SH-SY5Y (cell line): ENCODE results near the gene PEX16.

Experiments
- GATA2 ChIP-seq: IDR thresholded peaks from 2 replicates; pipeline ENCODE4 v1.6.1; 2011; ENCODE audit warnings: mild to moderate bottlenecking, low read depth, low read length
- GATA3 ChIP-seq: IDR thresholded peaks from 2 replicates; pipeline ENCODE4 v1.6.1; 2011; ENCODE audit warnings: low read depth, mild to moderate bottlenecking, low read length, moderate library complexity

The PEX16 gene

DNA sequence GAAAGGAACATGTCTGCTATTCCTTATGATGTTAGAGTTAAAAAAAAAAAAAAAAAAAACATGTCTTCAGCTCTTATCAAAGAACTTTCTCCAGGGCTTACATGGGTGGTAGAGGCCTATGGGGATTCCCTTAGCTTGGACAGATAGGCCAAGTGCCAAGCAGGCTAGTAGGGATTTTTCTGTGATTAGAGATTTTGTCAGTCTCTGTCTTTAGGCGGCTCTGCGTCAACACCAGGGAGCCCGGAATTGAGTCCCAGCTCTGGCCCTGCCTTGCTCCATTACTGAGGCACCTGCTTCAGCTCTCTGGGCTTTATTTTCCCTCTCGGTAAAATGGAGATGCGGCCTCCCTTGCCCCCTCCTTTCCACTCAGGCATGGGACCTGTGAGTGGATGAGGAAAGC lies 57.3 kb downstream of the PEX16 start:
- TF ChIP-seq GATA2, result no peak
- no peak for TF ChIP-seq GATA3
